Inflammatory macrophage treated with lipopolysaccharide for 1 hour (primary cell): ENCODE data around the gene HTR3B.
"Not testable (repeated sequence)": the region's sequence is repeated elsewhere in the genome, so short reads cannot be mapped to it uniquely, and the experiment has no call there.

Experiments
- DNase-seq, 2 donors: peaks; one replicate each; pipeline ENCODE4 v3.0.0-alpha.2; 2020 to 2022

Gene HTR3B

DNA sequence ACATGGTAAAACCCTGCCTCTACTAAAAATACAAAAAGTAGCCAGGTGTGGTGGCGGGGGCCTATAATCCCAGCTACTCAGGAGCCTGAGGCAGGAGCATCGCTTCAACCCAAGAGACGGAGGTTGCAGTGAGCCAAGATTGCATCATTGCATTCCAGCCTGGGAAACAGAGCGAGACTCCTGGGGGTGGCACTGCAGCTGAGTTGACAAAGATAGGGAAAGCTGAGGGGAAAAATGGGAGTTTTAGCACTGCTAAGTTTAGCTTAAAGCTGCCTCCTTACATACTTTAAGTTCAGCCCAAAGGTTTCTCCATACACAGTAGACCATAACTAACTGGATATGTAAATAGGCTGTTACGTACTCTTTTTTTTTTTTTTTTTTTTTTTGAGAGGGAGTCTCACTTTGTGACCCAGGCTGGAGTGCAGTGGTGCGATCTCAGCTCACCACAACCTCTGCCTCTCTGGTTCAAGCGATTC lies 20.2 kb upstream of the HTR3B start:
- no peak for DNase-seq

DNA sequence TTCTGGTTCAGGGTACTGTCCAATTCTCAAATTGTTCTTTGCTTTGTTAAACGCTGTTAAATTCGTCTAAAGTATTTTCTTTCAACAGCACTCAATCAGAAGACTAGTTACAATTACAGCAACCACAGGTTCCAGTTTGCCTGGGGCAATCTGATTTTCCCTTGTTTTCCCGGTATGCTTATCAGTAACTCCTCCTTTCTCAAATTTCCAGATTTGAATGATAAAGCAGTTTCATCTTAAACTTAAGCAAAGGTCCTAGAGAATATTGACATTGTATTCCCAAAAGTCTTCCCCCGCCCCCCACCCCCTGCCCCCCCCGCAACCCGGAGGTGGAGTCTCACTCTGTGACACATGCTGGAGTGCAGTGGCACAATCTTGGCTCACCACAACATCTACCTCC lies 18.7 kb upstream of the HTR3B start:
- no peak for DNase-seq

- no peak for DNase-seq
Observed at GRCh38 chr11:113888848-113889247, 15.7 kb upstream of the HTR3B start.

GRCh38 chr11:113894421-113894996 lies 10.1 kb upstream of the HTR3B start:
- no peak for DNase-seq

DNA sequence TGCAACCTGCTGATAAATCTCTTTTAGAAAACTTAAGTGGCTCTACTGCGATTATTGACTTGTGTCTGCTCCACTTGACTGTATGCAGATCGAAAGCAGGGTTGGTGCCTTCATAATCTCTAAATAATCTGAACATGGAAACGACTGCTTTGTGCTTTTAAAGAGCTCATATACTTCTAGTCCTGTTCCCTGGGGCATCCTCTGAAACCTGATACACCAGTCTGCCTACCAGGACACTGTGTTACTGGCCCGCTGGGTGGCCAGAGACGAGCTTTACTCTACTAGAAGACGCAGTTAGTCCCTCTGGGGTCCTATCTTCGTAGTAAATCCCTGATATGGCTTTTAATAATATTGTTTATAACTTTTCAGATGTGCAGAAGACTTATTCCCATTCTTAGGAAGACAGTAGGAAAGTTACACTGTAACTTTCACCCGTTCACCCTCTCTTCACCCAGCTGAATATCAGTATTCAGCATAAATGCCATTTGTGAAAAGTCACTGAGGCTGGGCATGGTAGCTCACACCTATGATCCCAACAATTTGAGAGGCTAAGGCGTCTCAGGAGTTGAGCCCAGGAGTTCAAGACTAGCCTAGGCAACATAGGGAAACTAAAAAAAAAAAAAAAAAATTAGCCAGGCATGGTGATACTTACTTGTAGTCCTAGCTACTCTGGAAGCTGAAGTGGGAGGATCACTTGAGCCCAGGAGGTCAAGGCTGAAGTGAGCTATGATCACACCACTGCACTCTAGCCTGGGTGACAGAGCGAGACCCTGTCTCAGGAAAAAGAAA lies 9.0 kb upstream of the HTR3B start:
- no peak for DNase-seq

DNA sequence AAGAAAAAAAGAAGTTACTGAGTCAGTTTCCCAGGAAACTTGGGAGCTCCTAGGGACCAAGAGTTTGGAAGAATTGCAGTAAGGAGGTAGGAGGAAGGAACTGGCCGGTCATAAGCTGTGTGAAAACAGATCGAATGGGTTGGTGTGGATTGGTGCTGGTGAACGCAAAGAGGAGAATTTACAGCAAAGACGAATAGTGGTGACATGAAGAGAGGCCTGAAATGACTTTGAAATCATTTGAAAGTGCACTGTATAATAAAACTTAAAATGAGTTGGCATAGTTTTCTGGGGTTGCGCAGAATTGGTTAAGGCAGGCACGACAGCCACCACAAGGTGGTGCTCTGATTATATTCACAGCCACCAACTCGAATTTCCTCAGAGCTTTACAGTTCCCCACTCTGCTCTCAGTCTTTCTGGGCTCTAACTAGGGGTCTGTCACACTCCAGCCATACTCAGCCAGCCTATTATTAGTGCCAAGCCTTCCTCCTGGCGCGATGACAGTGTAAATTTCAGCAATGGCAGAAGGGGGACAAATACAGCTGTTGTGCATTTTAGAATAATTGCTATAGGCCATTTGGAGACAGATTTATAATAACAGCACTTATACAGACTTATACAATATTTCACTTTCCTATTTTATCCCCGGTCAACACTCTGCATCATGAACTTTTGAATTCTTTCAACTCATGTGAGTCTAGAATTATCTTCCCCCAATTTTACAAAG lies 8.3 kb upstream of the HTR3B start:
- DNase-seq = peak; percentile 16 to 54

- DNase-seq = no peak
Observed at GRCh38 chr11:113901141-113901540, 3.5 kb upstream of the HTR3B start.

DNA sequence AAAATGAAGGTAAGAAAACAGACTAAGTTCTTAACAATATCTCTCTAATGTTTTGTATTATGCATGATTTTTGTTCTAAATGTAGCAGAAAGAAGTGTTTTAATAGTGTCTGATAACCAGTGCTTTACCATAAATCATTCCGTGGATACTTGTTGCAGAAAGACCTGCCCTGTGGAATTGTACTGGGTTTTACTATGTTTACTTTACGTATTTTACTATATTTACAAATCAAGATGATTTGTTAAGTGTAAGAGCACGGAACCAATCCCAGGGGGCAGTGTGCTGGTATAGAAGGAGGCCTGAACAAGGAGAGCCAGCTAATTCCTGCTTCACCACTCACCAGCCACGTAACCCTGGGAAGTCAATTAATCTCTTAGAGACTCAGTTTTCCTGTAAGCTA lies 1.4 kb downstream of the HTR3B start:
- no peak for DNase-seq

GRCh38 chr11:113906516-113906915 lies 1.9 kb downstream of the HTR3B start:
- DNase-seq = no peak

DNA sequence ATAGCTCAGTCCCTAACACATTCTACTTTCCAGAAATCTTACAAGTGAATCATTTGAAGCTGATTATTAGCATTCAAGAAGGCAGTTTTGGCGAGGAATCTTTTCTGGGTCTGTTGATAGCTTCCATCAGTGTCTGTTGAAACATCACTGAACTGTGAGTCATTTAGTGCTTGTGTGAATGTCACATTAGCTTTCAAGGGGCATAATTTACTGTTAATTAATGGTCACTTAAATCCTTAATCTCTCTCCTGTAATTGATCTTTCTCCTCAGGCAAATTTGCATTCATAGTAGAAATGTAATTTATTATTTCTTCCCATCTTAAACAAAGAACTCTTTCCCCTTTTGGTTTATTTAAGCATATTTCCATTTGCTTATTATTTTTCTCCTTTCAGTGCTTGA lies 2.6 kb downstream of the HTR3B start:
- DNase-seq = no peak

- DNase-seq = no peak
Observed at GRCh38 chr11:113907681-113908080, 3.1 kb downstream of the HTR3B start.

- DNase-seq = no peak
Observed at GRCh38 chr11:113908098-113908497, 3.5 kb downstream of the HTR3B start.

DNA sequence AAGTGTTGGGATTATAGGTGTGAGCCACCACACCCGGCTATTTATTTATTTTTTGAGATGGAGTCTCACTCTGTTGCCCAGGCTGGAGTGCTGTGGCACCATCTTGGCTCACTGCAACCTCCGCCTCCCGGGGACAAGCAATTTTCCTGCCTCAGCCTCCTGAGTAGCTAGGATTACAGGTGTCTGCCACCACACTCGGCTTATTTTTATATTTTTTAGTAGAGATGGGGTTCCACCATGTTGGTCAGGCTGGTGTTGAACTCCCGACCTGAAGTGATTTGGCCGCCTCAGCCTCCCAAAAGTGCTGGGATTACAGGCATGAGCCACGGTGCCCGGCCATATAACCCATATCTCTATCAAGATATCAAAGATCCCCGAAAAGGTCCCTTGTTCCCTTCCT lies 6.9 kb downstream of the HTR3B start:
- DNase-seq = not testable (repeated sequence)

DNA sequence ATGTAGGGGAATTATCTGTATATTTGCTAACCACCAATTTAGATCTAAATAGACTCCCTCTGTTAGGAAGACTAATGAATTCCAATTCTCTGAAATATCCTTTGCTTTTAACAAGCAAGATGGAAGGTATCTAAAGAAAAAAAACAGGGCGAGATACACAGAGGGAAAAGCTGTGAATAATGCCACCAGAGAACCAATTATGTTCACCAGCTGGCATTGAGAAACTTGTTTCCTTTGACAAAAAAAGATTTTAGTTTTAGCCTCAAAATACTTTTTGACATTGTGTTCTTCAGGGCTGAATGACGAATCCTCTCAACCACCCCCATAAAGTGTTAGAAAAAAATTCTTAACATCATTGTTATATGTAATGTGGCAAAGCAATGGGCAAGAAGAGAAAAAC lies 19.0 kb downstream of the HTR3B start:
- DNase-seq = no peak

GRCh38 chr11:113926273-113927197 lies 21.9 kb downstream of the HTR3B start:
- no peak for DNase-seq

DNA sequence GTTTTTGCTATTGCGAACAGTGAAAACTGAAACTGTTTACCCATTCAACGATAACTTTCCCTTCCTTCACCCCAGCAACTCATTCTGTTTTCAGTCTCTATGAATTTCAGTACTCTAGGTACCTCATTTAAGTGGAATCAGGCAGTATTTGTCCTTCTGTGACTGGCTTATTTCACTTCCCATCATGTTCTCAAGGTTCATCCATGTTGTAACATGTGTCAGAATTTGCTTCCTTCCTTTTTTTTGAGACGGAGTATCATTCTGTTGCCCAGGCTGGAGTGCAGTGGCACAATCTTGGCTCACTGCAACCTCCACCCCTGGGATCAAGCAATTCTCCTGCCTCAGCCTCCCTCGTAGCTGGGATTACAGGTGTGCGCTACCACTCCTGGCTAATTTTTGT lies 23.7 kb downstream of the HTR3B start:
- peak; percentile 11 to 14 for DNase-seq

DNA sequence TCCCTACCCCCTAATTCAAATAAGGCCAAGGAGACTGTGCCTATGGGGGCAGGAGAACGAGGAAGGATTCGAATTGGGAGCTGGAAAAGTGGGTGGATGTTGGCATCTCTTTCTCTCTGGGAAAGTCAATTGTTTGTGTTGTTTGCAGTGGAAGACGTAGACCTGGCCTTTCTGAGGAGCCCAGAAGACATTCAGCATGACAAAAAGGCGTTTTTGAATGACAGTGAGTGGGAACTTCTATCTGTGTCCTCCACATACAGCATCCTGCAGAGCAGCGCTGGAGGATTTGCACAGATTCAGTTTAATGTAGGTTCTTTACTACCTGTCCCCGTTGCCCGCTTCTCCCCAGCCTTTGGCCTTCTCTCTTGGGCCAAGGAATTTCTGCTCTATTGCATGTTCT lies 28.2 kb downstream of the HTR3B start:
- DNase-seq = no peak

DNA sequence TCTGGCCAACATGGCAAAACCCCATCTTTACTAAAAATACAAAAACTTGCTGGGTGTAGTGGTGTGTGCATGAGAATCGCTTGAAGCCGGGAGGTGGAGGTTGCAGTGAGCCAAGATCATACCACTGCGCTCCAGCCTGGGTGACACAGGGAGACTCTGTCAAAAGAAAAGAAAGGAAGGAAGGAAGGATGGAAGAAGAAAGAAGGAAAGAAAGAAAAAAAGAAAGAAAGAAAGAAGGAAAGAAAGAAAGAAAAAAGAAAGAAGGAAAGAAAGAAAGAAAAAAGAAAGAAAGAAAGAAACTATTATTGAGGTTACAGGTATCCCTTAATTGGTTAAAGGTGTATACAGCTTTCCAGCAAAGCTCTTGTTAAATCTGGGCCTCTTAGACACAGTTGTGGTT lies 29.6 kb downstream of the HTR3B start:
- DNase-seq = not testable (repeated sequence)

- DNase-seq = no peak
Observed at GRCh38 chr11:113934761-113935160, 30.2 kb downstream of the HTR3B start.

- no peak for DNase-seq
Observed at GRCh38 chr11:113935858-113936257, 31.3 kb downstream of the HTR3B start.

DNA sequence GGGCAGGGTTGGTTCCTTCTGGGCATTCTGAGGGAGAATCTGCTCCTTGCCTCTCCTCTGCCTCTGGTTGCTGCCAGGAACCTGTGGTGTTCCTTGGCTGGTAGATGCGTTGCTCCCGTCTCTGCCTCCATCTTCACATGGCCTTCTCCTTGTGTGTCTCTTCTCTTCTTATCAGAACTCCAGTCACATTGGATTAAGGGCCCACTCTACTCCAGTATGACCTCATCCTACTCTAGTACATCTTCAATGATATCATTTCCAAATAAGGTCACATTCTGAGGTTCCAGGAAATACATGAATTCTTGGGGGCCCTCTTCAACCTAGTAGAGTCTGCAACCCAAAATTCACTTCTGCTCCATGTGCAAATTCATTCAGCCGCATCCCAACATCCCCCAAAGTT lies 33.3 kb downstream of the HTR3B start:
- no peak for DNase-seq

DNA sequence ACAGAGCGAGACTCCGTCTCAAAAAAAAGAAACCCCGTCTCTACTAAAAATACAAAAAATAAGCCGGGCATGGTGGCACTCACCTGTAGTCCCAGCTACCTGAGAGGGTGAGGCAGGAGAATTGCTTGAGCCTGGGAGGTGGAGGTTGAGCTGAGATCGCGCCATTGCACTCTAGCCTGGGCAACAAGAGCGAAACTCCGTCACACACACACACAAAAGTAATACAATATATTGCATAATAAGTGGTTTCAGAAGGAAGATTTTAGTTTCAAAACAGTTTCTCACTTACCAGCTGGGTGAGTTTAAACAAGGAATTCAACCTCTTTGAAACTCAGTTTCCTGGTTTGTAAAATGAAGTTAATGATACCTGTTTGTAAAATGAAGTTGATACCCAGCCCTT lies 37.7 kb downstream of the HTR3B start:
- peak; percentile 8 to 30 for DNase-seq

DNA sequence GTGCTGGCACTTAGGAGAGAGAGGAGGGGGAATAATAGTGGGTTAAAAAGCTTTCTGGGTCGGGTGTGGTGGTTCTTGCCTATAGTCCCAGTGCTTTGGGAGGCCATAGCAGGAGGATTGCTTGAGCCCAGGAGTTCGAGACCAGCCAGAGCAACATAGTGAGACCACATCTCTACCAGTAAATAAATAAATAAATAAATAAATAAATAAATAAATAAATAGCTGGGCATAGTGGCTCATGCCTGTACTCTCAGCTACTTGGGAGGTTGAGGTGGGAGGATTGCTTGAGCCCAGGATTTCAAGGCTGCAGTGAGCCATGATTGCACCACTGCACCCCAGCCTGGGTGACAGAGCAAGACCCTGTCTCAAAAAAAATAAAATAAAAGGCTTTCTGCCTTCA lies 41.6 kb downstream of the HTR3B start:
- DNase-seq = not testable (repeated sequence)
